Keratinocyte (primary cell): ENCODE measurements around the gene CTTNBP2.

Source experiments
- CTCF ChIP-seq, 3 experiments: IDR thresholded peaks in 1 of 3; conservative IDR thresholded peaks in 1 of 3; optimal IDR thresholded peaks in 1 of 3; 2 replicates in 2 of 3; 3 replicates in 1 of 3; pipeline versions ENCODE3 to v1.5.1; 2011; ENCODE audit warnings: low read length in 3 of 3, mild to moderate bottlenecking in 3 of 3, moderate library complexity in 2 of 3, control low read depth in 1 of 3, inconsistent platforms in 1 of 3; ENCODE audit not compliant: insufficient read depth in 2 of 3; ENCODE audit errors: extremely low read depth in 1 of 3
- EZH2 ChIP-seq: IDR thresholded peaks from one replicate; pipeline ENCODE4 v1.6.1; 2012; ENCODE audit warnings: inconsistent platforms, mild to moderate bottlenecking, low read length, moderate library complexity

GRCh38 chr7:117848941-117849340, 24.3 kb downstream of the CTTNBP2 start:
- TF ChIP-seq CTCF (optimal IDR thresholded peaks at IDR 0.05 in 1 of 3, IDR thresholded peaks at IDR 0.05 in 1 of 3, conservative IDR thresholded peaks at IDR 0.05 in 1 of 3; ENCODE audit: extremely low read depth in 1 of 3, insufficient read depth in 2 of 3, low read length in 3 of 3) (no peak), EZH2 (no peak)
